ENCODE results near the gene NYNRIN. TPM values are rescaled to one million over a fixed set of nuclear protein-coding genes. Genes with fewer than 3 reads are reported as not detected.

Gene NYNRIN
- total RNA-seq, 1 donor from 2014 or later, result 39.6 TPM

DNA sequence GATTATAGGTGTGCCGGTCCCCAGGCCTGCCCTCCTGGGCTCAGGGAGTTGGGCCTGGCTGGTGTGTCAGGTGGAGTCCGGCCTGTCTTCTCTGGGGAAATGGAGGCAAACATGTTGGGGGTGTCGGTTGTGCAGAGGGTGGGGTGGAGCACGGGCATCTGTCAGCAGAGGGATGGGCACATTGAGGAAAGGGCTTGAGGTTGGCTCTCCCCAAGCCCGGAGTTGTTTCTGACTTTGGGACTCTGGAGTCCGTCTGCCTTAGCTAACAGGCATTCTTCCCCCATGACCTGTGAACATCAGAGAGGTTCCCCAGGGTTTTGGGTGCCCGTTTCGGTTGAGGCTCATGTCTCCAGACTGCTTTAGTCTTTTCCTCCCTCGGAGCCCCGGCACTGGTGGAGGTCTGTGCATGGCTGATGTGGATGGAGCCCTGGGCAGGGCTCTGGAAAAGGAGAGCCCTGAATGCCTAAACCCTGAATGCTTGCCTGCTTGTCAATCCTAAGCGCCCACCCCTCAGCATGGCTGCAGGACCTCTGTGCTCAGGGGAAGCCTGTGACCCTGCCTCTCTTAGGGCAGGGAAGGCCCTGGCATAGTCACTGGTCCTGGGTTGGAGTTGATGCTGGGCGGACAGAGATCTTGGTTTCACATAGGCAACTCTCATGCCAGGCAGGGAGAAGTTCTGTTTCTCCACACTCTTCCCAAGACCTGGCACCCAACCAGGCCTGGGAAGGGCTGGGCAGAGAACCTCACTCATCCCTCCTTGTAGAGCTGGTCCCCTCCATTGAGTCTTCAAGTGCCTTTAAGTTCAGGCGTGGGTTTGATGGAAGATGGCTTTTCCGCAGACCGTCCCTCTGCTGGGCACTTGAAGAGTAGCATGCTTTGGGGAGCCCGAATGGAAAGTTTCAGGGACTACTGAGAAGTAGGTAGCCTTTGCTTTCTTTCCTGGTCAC lies 12.9 kb downstream of the NYNRIN start:
- H3K9me3 Mint-ChIP-seq (ENCODE audit: unreplicated experiment), result no peaks in the 10 kb centered on the region
- peaks cover 32% of the 10 kb centered on the region for H3K36me3 Mint-ChIP-seq (ENCODE audit: unreplicated experiment)
- no peak overlapping the region for H3K4me3 Mint-ChIP-seq (ENCODE audit: unreplicated experiment)
- peaks cover 1% of the 10 kb centered on the region for H3K4me1 Mint-ChIP-seq (ENCODE audit: unreplicated experiment)
- TF ChIP-seq, protein P1, sequence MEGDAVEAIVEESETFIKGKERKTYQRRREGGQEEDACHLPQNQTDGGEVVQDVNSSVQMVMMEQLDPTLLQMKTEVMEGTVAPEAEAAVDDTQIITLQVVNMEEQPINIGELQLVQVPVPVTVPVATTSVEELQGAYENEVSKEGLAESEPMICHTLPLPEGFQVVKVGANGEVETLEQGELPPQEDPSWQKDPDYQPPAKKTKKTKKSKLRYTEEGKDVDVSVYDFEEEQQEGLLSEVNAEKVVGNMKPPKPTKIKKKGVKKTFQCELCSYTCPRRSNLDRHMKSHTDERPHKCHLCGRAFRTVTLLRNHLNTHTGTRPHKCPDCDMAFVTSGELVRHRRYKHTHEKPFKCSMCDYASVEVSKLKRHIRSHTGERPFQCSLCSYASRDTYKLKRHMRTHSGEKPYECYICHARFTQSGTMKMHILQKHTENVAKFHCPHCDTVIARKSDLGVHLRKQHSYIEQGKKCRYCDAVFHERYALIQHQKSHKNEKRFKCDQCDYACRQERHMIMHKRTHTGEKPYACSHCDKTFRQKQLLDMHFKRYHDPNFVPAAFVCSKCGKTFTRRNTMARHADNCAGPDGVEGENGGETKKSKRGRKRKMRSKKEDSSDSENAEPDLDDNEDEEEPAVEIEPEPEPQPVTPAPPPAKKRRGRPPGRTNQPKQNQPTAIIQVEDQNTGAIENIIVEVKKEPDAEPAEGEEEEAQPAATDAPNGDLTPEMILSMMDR (IDR thresholded peaks at IDR 0.05), result peak; percentile 73
- no peak overlapping the region for H3K27ac Mint-ChIP-seq (ENCODE audit: unreplicated experiment)
- H3K27me3 Mint-ChIP-seq (ENCODE audit: unreplicated experiment), result no peaks in the 10 kb centered on the region
- DNase-seq (ENCODE audit: extremely low spot score, unreplicated experiment), result no peak

DNA sequence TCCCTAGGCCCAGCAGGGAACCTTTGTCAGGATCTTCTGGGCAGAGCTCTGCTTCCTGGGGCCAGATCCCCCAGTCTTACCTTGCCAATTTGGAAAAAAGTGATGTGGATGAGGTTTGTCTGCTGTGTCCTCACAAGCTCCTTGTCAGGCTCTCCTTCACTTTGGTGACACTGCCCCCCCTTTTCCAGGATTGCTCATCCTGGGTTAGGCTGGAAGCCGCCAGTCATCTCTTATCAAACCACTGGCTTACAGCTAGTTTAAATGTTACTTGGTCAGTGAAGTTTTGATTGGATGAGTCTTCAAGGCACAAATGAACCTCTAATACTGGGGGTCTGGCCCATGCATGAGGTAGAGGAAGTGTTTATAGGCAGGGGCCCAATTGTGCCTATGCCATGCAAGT lies 15.3 kb downstream of the NYNRIN start:
- TF ChIP-seq, protein P1 (IDR thresholded peaks at IDR 0.05), result no peak
- Mint-ChIP-seq H3K9me3 (ENCODE audit: unreplicated experiment) (no peaks in the 10 kb centered on the region), H3K4me1 (ENCODE audit: unreplicated experiment) (no peaks in the 10 kb centered on the region), H3K27me3 (ENCODE audit: unreplicated experiment) (peaks cover 3% of the 10 kb centered on the region), H3K27ac (ENCODE audit: unreplicated experiment) (no peak overlapping the region), H3K36me3 (ENCODE audit: unreplicated experiment) (peaks cover 26% of the 10 kb centered on the region), H3K4me3 (ENCODE audit: unreplicated experiment) (no peak overlapping the region)
- DNase-seq (ENCODE audit: extremely low spot score, unreplicated experiment), result no peak

DNA sequence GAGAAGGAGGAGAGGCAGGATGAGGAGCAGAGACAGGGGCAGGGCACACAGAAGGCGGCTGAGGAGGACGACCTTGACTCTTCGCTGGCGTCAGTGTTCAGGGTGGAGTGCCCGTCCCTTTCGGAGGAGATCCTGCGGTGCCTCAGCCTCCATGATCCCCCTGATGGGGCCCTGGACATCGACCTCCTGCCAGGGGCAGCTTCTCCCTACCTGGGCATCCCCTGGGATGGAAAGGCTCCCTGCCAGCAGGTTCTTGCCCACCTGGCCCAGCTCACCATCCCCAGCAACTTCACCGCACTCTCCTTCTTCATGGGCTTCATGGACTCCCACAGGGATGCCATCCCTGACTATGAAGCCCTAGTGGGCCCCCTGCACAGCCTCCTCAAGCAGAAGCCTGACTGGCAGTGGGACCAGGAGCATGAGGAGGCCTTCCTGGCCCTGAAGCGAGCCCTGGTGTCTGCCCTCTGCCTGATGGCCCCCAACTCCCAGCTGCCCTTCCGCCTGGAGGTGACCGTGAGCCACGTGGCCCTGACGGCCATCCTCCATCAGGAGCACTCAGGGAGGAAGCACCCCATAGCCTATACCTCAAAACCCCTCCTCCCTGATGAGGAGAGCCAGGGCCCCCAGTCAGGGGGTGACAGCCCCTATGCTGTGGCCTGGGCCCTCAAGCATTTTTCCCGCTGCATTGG lies 16.1 kb downstream of the NYNRIN start:
- no peak overlapping the region for H3K4me3 Mint-ChIP-seq (ENCODE audit: unreplicated experiment)

DNA sequence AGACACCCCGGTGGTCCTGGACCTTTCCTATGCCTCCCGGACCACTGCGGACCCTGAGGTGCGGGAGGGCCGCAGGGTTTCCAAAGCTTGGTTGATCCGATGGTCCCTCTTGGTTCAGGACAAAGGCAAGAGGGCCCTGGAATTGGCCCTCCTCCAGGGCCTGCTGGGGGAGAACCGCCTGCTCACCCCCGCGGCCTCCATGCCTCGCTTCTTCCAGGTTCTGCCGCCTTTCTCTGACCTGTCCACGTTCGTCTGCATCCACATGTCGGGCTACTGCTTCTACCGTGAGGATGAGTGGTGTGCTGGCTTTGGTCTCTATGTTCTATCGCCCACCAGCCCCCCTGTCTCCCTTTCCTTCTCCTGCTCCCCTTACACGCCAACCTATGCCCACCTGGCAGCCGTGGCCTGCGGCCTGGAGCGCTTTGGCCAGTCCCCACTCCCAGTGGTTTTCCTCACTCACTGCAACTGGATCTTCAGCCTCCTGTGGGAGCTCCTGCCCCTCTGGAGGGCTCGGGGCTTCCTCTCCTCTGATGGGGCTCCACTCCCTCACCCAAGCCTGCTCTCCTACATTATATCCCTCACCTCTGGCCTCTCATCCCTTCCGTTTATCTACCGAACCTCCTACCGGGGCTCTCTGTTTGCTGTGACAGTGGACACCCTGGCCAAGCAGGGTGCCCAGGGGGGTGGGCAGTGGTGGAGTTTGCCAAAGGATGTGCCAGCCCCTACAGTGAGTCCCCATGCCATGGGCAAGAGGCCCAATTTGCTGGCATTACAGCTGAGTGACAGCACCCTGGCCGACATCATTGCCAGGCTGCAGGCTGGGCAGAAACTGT lies 16.8 kb downstream of the NYNRIN start:
- Mint-ChIP-seq H3K4me1 (ENCODE audit: unreplicated experiment) (no peaks in the 10 kb centered on the region), H3K9me3 (ENCODE audit: unreplicated experiment) (no peaks in the 10 kb centered on the region), H3K27me3 (ENCODE audit: unreplicated experiment) (peaks cover 6% of the 10 kb centered on the region), H3K36me3 (ENCODE audit: unreplicated experiment) (peaks cover 25% of the 10 kb centered on the region), H3K4me3 (ENCODE audit: unreplicated experiment) (no peak overlapping the region), H3K27ac (ENCODE audit: unreplicated experiment) (peak overlapping the region; percentile 4)
- TF ChIP-seq, protein P1 (IDR thresholded peaks at IDR 0.05), result no peak
- no peak for DNase-seq (ENCODE audit: extremely low spot score, unreplicated experiment)

More for the DNA sequence above, 16.1 kb downstream of the NYNRIN start:
- TF ChIP-seq, protein P1 (IDR thresholded peaks at IDR 0.05), result no peak
- H3K27me3 Mint-ChIP-seq (ENCODE audit: unreplicated experiment), result peaks cover 6% of the 10 kb centered on the region
- peaks cover 25% of the 10 kb centered on the region for H3K36me3 Mint-ChIP-seq (ENCODE audit: unreplicated experiment)
- no peaks in the 10 kb centered on the region for H3K9me3 Mint-ChIP-seq (ENCODE audit: unreplicated experiment)
- no peak overlapping the region for H3K27ac Mint-ChIP-seq (ENCODE audit: unreplicated experiment)
- DNase-seq (ENCODE audit: extremely low spot score, unreplicated experiment), result no peak
- H3K4me1 Mint-ChIP-seq (ENCODE audit: unreplicated experiment), result no peaks in the 10 kb centered on the region
